Measurements from ENCODE around the gene SVOP. TPM values are rescaled to one million over a fixed set of nuclear protein-coding genes. Genes with fewer than 3 reads are reported as not detected.
A peak's percentile ranks its signal among the peaks of the same experiment; 100 is the strongest.
"Not testable (repeated sequence)": the region's sequence is repeated elsewhere in the genome, so short reads cannot be mapped to it uniquely, and the experiment has no call there.

Gene SVOP
- total and polyA plus RNA-seq, 2 experiments from 2014 or later = not detected

GRCh38 chr12:109056891-109057290, 36.0 kb upstream of the SVOP start:
- peaks cover 8% of the 10 kb centered on the region; the same call in 1 of the 2 replicates for H3K36me3 ChIP-seq (ENCODE audit: low read depth)
- TF ChIP-seq EZH2 (IDR thresholded peaks at IDR 0.05; ENCODE audit: insufficient read depth, poor library complexity, severe bottlenecking) (no peak), EZH2phosphoT487 (IDR thresholded peaks at IDR 0.05; ENCODE audit: insufficient read depth, low read depth) (no peak)
- H2AFZ ChIP-seq = no peak overlapping the region
- in situ Hi-C loops (cut with MboI) = no loop called here
- no peaks in the 10 kb centered on the region for H3K9me2 ChIP-seq (ENCODE audit: insufficient read depth)
- H3K9me3 ChIP-seq (ENCODE audit: low read depth) = no peaks in the 10 kb centered on the region
- H3K4me1 ChIP-seq (ENCODE audit: insufficient read depth) = peaks cover 10% of the 10 kb centered on the region; the same call in 1 of the 2 replicates
- H4K20me1 ChIP-seq (ENCODE audit: insufficient read depth) = no peaks in the 10 kb centered on the region
- H3F3A ChIP-seq (ENCODE audit: insufficient read depth) = no peaks in the 10 kb centered on the region
- H3K27me3 ChIP-seq (replicated peaks; ENCODE audit: insufficient read depth) = no peaks in the 10 kb centered on the region
- H3K27ac ChIP-seq = no peak overlapping the region
- DNase-seq = no peak
- peaks cover 22% of the 10 kb centered on the region for H3K79me2 ChIP-seq (ENCODE audit: insufficient read depth)
- no peak overlapping the region for H3K4me3 ChIP-seq
- WGBS, 2 experiments (ENCODE audit: low coverage in 1 of 2, low lambda C conversion rate in 2 of 2, missing lambda C conversion rate in 2 of 2) = 80 to 88% methylated on average over 3 of the region's 3 CpGs
- no peak overlapping the region for H3K9ac ChIP-seq
- H3K4me2 ChIP-seq (ENCODE audit: unreplicated experiment) = no peak overlapping the region

DNA sequence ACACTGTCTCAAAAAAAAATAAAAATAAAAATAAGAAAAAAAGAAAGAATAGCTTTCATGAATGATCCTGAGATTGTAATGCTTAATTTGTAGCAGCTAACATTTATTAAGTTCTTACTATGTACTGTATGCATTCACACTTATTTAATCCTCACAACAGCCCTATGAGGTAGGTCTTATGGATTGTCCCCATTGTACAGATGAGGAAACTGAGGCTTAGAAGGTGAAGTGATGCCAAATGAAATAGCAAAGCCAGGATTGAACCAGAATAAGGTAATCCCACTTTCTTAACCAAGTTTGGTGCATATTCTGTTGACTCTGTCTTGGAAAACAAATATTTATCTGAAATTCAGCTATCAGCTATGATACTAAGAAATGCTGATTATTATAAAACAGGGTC, 33.7 kb upstream of the SVOP start:
- Histone ChIP-seq H3F3A (ENCODE audit: insufficient read depth) (no peaks in the 10 kb centered on the region), H2AFZ (no peak overlapping the region), H3K9me2 (ENCODE audit: insufficient read depth) (no peaks in the 10 kb centered on the region), H3K4me2 (ENCODE audit: unreplicated experiment) (no peak overlapping the region), H3K36me3 (ENCODE audit: low read depth) (peaks cover 8% of the 10 kb centered on the region; the same call in 1 of the 2 replicates), H3K9me3 (ENCODE audit: low read depth) (no peaks in the 10 kb centered on the region), H3K4me3 (no peak overlapping the region), H3K79me2 (ENCODE audit: insufficient read depth) (peaks cover 22% of the 10 kb centered on the region), H3K9ac (no peak overlapping the region), H3K27me3 (replicated peaks; ENCODE audit: insufficient read depth) (no peaks in the 10 kb centered on the region), H3K4me1 (ENCODE audit: insufficient read depth) (peaks cover 12% of the 10 kb centered on the region; the same call in 1 of the 2 replicates), H3K27ac (no peak overlapping the region), H4K20me1 (ENCODE audit: insufficient read depth) (no peaks in the 10 kb centered on the region)
- TF ChIP-seq EZH2phosphoT487 (IDR thresholded peaks at IDR 0.05; ENCODE audit: insufficient read depth, low read depth) (no peak), EZH2 (IDR thresholded peaks at IDR 0.05; ENCODE audit: insufficient read depth, poor library complexity, severe bottlenecking) (no peak)
- DNase-seq = no peak
- in situ Hi-C loops (cut with MboI) = no loop called here

- peak overlapping the region; percentile 100; the same call in 1 of the 2 replicates for H2AFZ ChIP-seq
- H3K27me3 ChIP-seq (replicated peaks; ENCODE audit: insufficient read depth); H3K27ac ChIP-seq; H3K4me2 ChIP-seq (ENCODE audit: unreplicated experiment); H3K9me3 ChIP-seq (ENCODE audit: low read depth); H3K36me3 ChIP-seq (ENCODE audit: low read depth); DNase-seq; H3K9me2 ChIP-seq (ENCODE audit: insufficient read depth); H4K20me1 ChIP-seq (ENCODE audit: insufficient read depth); H3F3A ChIP-seq (ENCODE audit: insufficient read depth); in situ Hi-C loops (cut with MboI); H3K9ac ChIP-seq: not testable (repeated sequence)
- H3K79me2 ChIP-seq (ENCODE audit: insufficient read depth) = peaks cover 22% of the 10 kb centered on the region
- H3K4me3 ChIP-seq = peak overlapping the region; percentile 92
- 94 to 96% methylated on average over 4 of the region's 4 CpGs for WGBS, 2 experiments (ENCODE audit: low coverage in 1 of 2, low lambda C conversion rate in 2 of 2, missing lambda C conversion rate in 2 of 2)
- peaks cover 12% of the 10 kb centered on the region; the same call in 1 of the 2 replicates for H3K4me1 ChIP-seq (ENCODE audit: insufficient read depth)
These were observed 33.3 kb upstream of the SVOP start for GRCh38 chr12:109054124-109054513.

GRCh38 chr12:109053382-109054123, 32.7 kb upstream of the SVOP start:
- Histone ChIP-seq H3K36me3 (ENCODE audit: low read depth) (peaks cover 5% of the 10 kb centered on the region; the same call in 1 of the 2 replicates), H3K4me3 (peak overlapping the region; percentile 92), H3K27me3 (replicated peaks; ENCODE audit: insufficient read depth) (no peaks in the 10 kb centered on the region), H3K4me2 (ENCODE audit: unreplicated experiment) (peak overlapping the region; percentile 92), H3F3A (ENCODE audit: insufficient read depth) (no peaks in the 10 kb centered on the region), H3K27ac (no peak overlapping the region), H3K9me3 (ENCODE audit: low read depth) (no peaks in the 10 kb centered on the region), H4K20me1 (ENCODE audit: insufficient read depth) (no peaks in the 10 kb centered on the region), H3K9ac (peak overlapping the region; percentile 88), H3K79me2 (ENCODE audit: insufficient read depth) (peaks cover 22% of the 10 kb centered on the region), H2AFZ (peak overlapping the region; percentile 100), H3K4me1 (ENCODE audit: insufficient read depth) (peaks cover 12% of the 10 kb centered on the region; the same call in 1 of the 2 replicates), H3K9me2 (ENCODE audit: insufficient read depth) (no peaks in the 10 kb centered on the region)
- no peak for TF ChIP-seq EZH2 (IDR thresholded peaks at IDR 0.05; ENCODE audit: insufficient read depth, poor library complexity, severe bottlenecking)
- no peak for TF ChIP-seq EZH2phosphoT487 (IDR thresholded peaks at IDR 0.05; ENCODE audit: insufficient read depth, low read depth)
- in situ Hi-C loops (cut with MboI) = no loop called here
- peak; percentile 19 for DNase-seq
- 20 to 21% methylated on average over 9 of the region's 9 CpGs for WGBS, 2 experiments (ENCODE audit: low coverage in 1 of 2, low lambda C conversion rate in 2 of 2, missing lambda C conversion rate in 2 of 2)
